Astrocyte (in vitro differentiated cells and primary cell): ENCODE data around the gene VWA5B2. TPM values are rescaled to one million over a fixed set of nuclear protein-coding genes. Genes with fewer than 3 reads are reported as not detected.

Experiments used
- DNase-seq: peaks from one replicate; pipeline ENCODE4 v3.0.0-alpha.2; 2010; ENCODE audit warnings: low read depth
- FAIRE-seq: peaks from 2 replicates; lab custom pipeline; 2011; peaks lifted over from hg19 to GRCh38; lab: Jason Lieb, UNC
- H2AFZ ChIP-seq: 2 replicates; pipeline ENCODE4 v1.6.0; 2012; ENCODE audit warnings: low read depth, low read length, inconsistent platforms
- H3K27ac ChIP-seq: 2 replicates; pipeline ENCODE4 v1.5.1; 2011; ENCODE audit warnings: low read depth, low read length, inconsistent platforms
- H3K27me3 ChIP-seq: 2 replicates; pipeline ENCODE4 v1.6.0; 2011; ENCODE audit warnings: low read length, inconsistent platforms; ENCODE audit not compliant: insufficient read depth
- H3K36me3 ChIP-seq: 2 replicates; pipeline ENCODE4 v1.5.1; 2011; ENCODE audit warnings: low read length, inconsistent platforms; ENCODE audit not compliant: insufficient read depth
- H3K4me1 ChIP-seq: 2 replicates; pipeline ENCODE4 v1.5.1; 2011; ENCODE audit warnings: low read length, inconsistent platforms; ENCODE audit not compliant: insufficient read depth
- H3K4me2 ChIP-seq: 2 replicates; pipeline ENCODE4 v1.6.0; 2012; ENCODE audit warnings: low read length, inconsistent platforms
- H3K4me3 ChIP-seq: 2 replicates; pipeline ENCODE4 v1.5.1; 2011; ENCODE audit warnings: low read depth, mild to moderate bottlenecking, low read length, inconsistent platforms; ENCODE audit not compliant: insufficient read depth
- H3K79me2 ChIP-seq: 2 replicates; pipeline ENCODE4 v1.6.0; 2012; ENCODE audit warnings: mild to moderate bottlenecking, low read length, inconsistent platforms; ENCODE audit not compliant: insufficient read depth
- H3K9ac ChIP-seq: 2 replicates; pipeline ENCODE4 v1.6.0; 2012; ENCODE audit warnings: mild to moderate bottlenecking, low read length, inconsistent platforms
- H3K9me3 ChIP-seq: 2 replicates; pipeline ENCODE4 v1.5.1; 2012; ENCODE audit warnings: low read depth, mild to moderate bottlenecking, low read length, inconsistent platforms; ENCODE audit not compliant: insufficient read depth
- H4K20me1 ChIP-seq: 2 replicates; pipeline ENCODE4 v1.6.0; 2012; ENCODE audit warnings: low read length, inconsistent platforms; ENCODE audit not compliant: insufficient read depth
- H3K27ac Mint-ChIP-seq: one replicate; pipeline ENCODE4 v1.8.0; 2021; ENCODE audit warnings: mild to moderate bottlenecking, mixed read lengths; ENCODE audit not compliant: unreplicated experiment
- H3K27me3 Mint-ChIP-seq: one replicate; pipeline ENCODE4 v1.8.0; 2021; ENCODE audit warnings: low read depth, mixed read lengths; ENCODE audit not compliant: unreplicated experiment
- H3K36me3 Mint-ChIP-seq: one replicate; pipeline ENCODE4 v1.8.0; 2021; ENCODE audit warnings: low read depth, mixed read lengths; ENCODE audit not compliant: unreplicated experiment
- H3K4me1 Mint-ChIP-seq: one replicate; pipeline ENCODE4 v1.8.0; 2021; ENCODE audit warnings: low read depth, mixed read lengths; ENCODE audit not compliant: unreplicated experiment
- H3K4me3 Mint-ChIP-seq: one replicate; pipeline ENCODE4 v1.8.0; 2021; ENCODE audit warnings: mild to moderate bottlenecking, moderate library complexity, mixed read lengths; ENCODE audit not compliant: unreplicated experiment
- H3K9me3 Mint-ChIP-seq: one replicate; pipeline ENCODE4 v1.8.0; 2021; ENCODE audit warnings: mild to moderate bottlenecking, mixed read lengths; ENCODE audit not compliant: unreplicated experiment
- EZH2 ChIP-seq: IDR thresholded peaks from 2 replicates; pipeline ENCODE4 v1.6.1; 2012; ENCODE audit warnings: mild to moderate bottlenecking, low read length, inconsistent platforms; ENCODE audit not compliant: insufficient read depth
- total RNA-seq: library from RNA; stranded (reverse); gene quantifications from 2 replicates; pipeline ENCODE4 v1.2.1, GENCODE V29; 2021
- TF ChIP-seq, protein P1 (sequence below): IDR thresholded peaks from 2 replicates; pipeline ENCODE4 v1.5.1; 2011; ENCODE audit warnings: low read depth, mild to moderate bottlenecking, inconsistent platforms, low read length, moderate library complexity; ENCODE audit not compliant: insufficient read depth

VWA5B2 gene
- total RNA-seq, 1 donor from 2014 or later = 0.23 TPM

DNA sequence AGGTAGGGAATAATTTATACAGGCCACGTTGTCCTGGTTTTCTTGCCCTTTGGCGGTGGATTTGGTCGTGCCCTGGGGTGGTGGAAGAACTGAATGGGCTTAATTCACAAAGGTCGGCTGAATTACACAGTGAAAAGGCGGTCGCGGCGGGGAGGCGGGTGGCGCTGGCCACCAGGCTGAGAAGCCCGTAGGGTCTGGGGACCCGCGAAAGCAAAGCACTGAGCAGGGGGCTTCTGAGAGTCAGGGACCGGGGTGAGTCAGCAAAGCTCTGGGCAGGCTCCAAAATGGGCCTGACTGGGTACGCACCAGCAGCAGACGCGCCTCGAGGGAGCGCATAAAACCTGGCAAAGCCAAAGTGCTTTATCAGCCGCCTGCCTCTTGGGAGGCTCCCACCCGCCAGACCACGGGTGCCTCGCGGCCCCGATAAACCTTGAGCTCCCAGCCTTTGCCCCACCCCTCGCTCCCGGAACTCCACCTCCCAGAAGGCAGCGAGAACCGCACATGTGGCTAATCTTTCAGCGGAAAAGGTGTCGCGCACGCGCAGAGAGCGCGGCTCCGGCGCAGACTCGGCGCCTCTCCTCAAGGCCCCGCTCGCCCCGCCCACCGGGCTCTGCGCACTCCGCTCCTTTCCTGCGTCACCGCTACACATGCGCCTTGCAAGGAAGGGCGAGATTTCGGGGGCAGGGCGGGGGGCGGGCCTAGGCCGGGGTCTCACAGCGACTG lies 43.8 kb upstream of the VWA5B2 start:
- H3K9ac ChIP-seq = peak overlapping the region; percentile 99

DNA sequence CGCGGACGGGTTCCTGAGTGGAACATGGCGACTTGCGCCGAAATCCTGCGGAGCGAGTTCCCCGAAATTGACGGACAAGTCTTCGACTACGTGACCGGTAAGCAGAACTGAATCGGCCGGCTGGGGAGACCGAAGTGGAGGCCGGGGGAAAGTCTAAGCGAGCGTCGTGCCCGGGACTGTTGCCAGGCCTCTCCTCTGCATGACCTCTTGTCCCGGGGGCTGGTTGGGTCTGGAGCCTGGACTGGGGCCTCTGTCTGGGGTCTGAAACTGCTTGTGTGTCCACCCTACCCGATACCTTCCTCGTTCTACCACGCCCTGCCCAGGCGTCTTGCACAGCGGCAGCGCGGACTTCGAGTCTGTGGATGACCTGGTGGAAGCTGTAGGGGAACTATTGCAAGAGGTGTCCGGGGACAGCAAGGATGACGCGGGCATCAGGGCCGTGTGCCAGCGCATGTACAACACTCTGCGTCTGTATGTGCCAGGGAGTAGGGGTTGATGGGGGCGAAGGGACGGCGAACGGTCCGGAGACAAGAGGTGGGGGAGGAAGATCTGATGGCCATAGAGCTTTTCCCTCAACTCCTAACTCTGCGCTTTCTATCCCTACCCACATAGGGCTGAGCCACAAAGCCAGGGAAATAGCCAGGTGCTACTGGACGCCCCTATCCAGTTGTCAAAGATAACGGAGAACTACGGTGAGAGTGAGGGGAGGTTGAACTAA lies 43.0 kb upstream of the VWA5B2 start, which contains the start of gene ABCF3:
Gene ABCF3, plus strand, starts transcription at position 16 of the 718 bp plus-strand sequence. Its CDS starts 9 bp downstream, at position 25.
- peak within 1 kb of the TSS; percentile 77 for H2AFZ ChIP-seq
- Mint-ChIP-seq H3K36me3 (peaks cover 29% of the 10 kb centered on the region), H3K27ac (peak within 1 kb of the TSS; percentile 97), H3K4me3 (peak within 1 kb of the TSS; percentile 98), H3K27me3 (no peaks in the 10 kb centered on the region), H3K4me1 (peaks cover 13% of the 10 kb centered on the region), H3K9me3 (no peaks in the 10 kb centered on the region)
- peak within 1 kb of the TSS; percentile 97 for H3K4me2 ChIP-seq
- H3K79me2 ChIP-seq = peaks cover 60% of the 10 kb centered on the region
- peak; percentile 40 for DNase-seq
- H3K9ac ChIP-seq = peak within 1 kb of the TSS; percentile 99
- H3K4me1 ChIP-seq = peaks cover 18% of the 10 kb centered on the region
- H4K20me1 ChIP-seq = peaks cover 73% of the 10 kb centered on the region
- TF ChIP-seq EZH2 = no peak
- TF ChIP-seq, protein P1, sequence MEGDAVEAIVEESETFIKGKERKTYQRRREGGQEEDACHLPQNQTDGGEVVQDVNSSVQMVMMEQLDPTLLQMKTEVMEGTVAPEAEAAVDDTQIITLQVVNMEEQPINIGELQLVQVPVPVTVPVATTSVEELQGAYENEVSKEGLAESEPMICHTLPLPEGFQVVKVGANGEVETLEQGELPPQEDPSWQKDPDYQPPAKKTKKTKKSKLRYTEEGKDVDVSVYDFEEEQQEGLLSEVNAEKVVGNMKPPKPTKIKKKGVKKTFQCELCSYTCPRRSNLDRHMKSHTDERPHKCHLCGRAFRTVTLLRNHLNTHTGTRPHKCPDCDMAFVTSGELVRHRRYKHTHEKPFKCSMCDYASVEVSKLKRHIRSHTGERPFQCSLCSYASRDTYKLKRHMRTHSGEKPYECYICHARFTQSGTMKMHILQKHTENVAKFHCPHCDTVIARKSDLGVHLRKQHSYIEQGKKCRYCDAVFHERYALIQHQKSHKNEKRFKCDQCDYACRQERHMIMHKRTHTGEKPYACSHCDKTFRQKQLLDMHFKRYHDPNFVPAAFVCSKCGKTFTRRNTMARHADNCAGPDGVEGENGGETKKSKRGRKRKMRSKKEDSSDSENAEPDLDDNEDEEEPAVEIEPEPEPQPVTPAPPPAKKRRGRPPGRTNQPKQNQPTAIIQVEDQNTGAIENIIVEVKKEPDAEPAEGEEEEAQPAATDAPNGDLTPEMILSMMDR = no peak
- H3K9me3 ChIP-seq = no peaks in the 10 kb centered on the region
- no peaks in the 10 kb centered on the region for H3K27me3 ChIP-seq
- FAIRE-seq = no peak
- H3K36me3 ChIP-seq = peaks cover 47% of the 10 kb centered on the region
- peak within 1 kb of the TSS; percentile 100 for H3K4me3 ChIP-seq
- H3K27ac ChIP-seq = peak within 1 kb of the TSS; percentile 81

More for the DNA sequence above, 43.8 kb upstream of the VWA5B2 start:
- no peak for TF ChIP-seq EZH2
- TF ChIP-seq, protein P1 = no peak
- Histone ChIP-seq H3K4me3 (peak overlapping the region; percentile 100), H3K27ac (peak overlapping the region; percentile 81), H3K27me3 (no peaks in the 10 kb centered on the region), H3K79me2 (peaks cover 67% of the 10 kb centered on the region), H3K36me3 (peaks cover 50% of the 10 kb centered on the region), H3K4me1 (peaks cover 18% of the 10 kb centered on the region), H3K9me3 (no peaks in the 10 kb centered on the region), H2AFZ (peak overlapping the region; percentile 77), H4K20me1 (peaks cover 75% of the 10 kb centered on the region), H3K4me2 (peak overlapping the region; percentile 97)
- DNase-seq (peak; percentile 95), FAIRE-seq (no peak)
- peak overlapping the region; percentile 98 for H3K4me3 Mint-ChIP-seq
- H3K9me3 Mint-ChIP-seq = no peaks in the 10 kb centered on the region
- no peaks in the 10 kb centered on the region for H3K27me3 Mint-ChIP-seq
- peak overlapping the region; percentile 97 for H3K27ac Mint-ChIP-seq
- peaks cover 13% of the 10 kb centered on the region for H3K4me1 Mint-ChIP-seq
- H3K36me3 Mint-ChIP-seq = peaks cover 34% of the 10 kb centered on the region
